BLaER1 (cell line): ENCODE measurements around the gene TMC2.

ENCODE experiments used
- H3K27ac ChIP-seq: shearing (Covaris generic); formaldehyde crosslinking; 2 replicates; pipeline ENCODE4 v1.8.1; 2022
- H3K27me3 ChIP-seq: shearing (Covaris generic); formaldehyde crosslinking; 2 replicates; pipeline ENCODE4 v1.8.1; 2022
- H3K36me3 ChIP-seq: shearing (Covaris generic); formaldehyde crosslinking; 2 replicates; pipeline ENCODE4 v1.8.1; 2022
- H3K4me1 ChIP-seq: shearing (Covaris generic); formaldehyde crosslinking; 2 replicates; pipeline ENCODE4 v1.8.1; 2022
- H3K4me2 ChIP-seq: shearing (Covaris generic); formaldehyde crosslinking; 2 replicates; pipeline ENCODE4 v1.8.1; 2022
- H3K4me3 ChIP-seq: shearing (Covaris generic); formaldehyde crosslinking; 2 replicates; pipeline ENCODE4 v1.8.1; 2022
- H3K9ac ChIP-seq: shearing (Covaris generic); formaldehyde crosslinking; 2 replicates; pipeline ENCODE4 v1.8.1; 2022
- H3K9me3 ChIP-seq: shearing (Covaris generic); formaldehyde crosslinking; 2 replicates; pipeline ENCODE4 v1.8.1; 2022
- H4K20me1 ChIP-seq: shearing (Covaris generic); formaldehyde crosslinking; 2 replicates; pipeline ENCODE4 v1.8.1; 2022
- Cebpa-rat ChIP-seq: shearing (Covaris generic); IDR thresholded peaks from 2 replicates; pipeline ENCODE4 v1.8.1; 2022

TMC2 gene

DNA sequence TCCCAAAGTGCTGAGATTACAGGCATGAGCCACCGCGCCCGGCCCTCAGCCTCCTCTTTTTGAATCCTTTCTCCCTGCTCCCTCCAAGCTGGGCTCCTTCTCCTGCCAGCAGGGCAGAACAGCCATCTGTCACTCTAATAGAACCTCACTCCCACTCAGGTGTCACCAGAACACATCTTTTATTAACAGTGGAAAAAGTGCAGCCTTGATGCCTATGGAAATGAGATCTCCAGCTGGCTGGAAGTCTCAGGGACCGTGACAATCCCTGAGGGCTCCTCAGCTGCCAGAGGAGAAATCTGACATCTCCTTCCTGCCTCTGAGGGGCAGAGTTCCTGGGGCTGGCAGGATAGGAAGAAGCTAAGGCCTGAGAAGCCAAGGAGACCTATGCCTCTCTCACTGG is 28.0 kb downstream of the TMC2 start:
- H3K27me3 ChIP-seq: no peaks in the 10 kb centered on the region
- no peaks in the 10 kb centered on the region for H3K4me1 ChIP-seq
- no peak for TF ChIP-seq Cebpa-rat
- H3K4me3 ChIP-seq: no peak overlapping the region
- no peaks in the 10 kb centered on the region for H4K20me1 ChIP-seq
- no peak overlapping the region for H3K4me2 ChIP-seq
- H3K36me3 ChIP-seq: no peaks in the 10 kb centered on the region
- no peak overlapping the region for H3K9ac ChIP-seq
- no peak overlapping the region for H3K27ac ChIP-seq
- H3K9me3 ChIP-seq: no peaks in the 10 kb centered on the region

DNA sequence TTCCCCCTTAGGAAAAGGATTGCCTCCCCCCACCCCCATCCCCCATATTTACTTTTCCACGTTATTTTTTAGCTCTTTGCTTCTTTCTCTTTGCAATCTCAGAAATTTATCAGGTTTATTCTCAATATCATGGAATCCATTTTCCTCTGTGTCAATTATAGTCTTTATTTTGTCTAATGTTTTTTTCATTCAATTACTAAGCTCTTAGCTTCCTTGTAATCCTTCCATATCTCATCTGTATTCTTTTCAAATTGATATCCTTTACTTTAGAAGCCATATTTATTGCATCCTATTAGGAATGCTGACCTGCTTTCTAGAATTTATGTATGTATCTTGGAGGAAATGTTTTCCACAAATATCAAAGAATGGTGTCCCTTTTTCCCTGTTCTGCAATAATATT is 39.3 kb downstream of the TMC2 start:
- Histone ChIP-seq H3K27me3 (no peaks in the 10 kb centered on the region), H3K27ac (no peak overlapping the region), H3K36me3 (no peaks in the 10 kb centered on the region), H3K9me3 (no peaks in the 10 kb centered on the region), H4K20me1 (no peaks in the 10 kb centered on the region), H3K9ac (no peak overlapping the region), H3K4me3 (no peak overlapping the region), H3K4me1 (no peaks in the 10 kb centered on the region), H3K4me2 (no peak overlapping the region)
- TF ChIP-seq Cebpa-rat: no peak

- H3K4me2 ChIP-seq: no peak overlapping the region
- no peak for TF ChIP-seq Cebpa-rat
- H3K27ac ChIP-seq: no peak overlapping the region
- H3K4me3 ChIP-seq: no peak overlapping the region
- H3K27me3 ChIP-seq: no peaks in the 10 kb centered on the region
- H3K36me3 ChIP-seq: no peaks in the 10 kb centered on the region
- no peaks in the 10 kb centered on the region for H3K9me3 ChIP-seq
- H4K20me1 ChIP-seq: no peaks in the 10 kb centered on the region
- H3K9ac ChIP-seq: no peak overlapping the region
- H3K4me1 ChIP-seq: no peaks in the 10 kb centered on the region
Observed at GRCh38 chr20:2576317-2576727, 39.9 kb downstream of the TMC2 start.

- no peaks in the 10 kb centered on the region for H3K9me3 ChIP-seq
- no peaks in the 10 kb centered on the region for H4K20me1 ChIP-seq
- no peak overlapping the region for H3K4me2 ChIP-seq
- H3K27me3 ChIP-seq: no peaks in the 10 kb centered on the region
- H3K36me3 ChIP-seq: no peaks in the 10 kb centered on the region
- H3K4me1 ChIP-seq: no peaks in the 10 kb centered on the region
- H3K9ac ChIP-seq: no peak overlapping the region
- TF ChIP-seq Cebpa-rat: no peak
- no peak overlapping the region for H3K27ac ChIP-seq
- no peak overlapping the region for H3K4me3 ChIP-seq
Observed at GRCh38 chr20:2578475-2579192, 42.3 kb downstream of the TMC2 start.

DNA sequence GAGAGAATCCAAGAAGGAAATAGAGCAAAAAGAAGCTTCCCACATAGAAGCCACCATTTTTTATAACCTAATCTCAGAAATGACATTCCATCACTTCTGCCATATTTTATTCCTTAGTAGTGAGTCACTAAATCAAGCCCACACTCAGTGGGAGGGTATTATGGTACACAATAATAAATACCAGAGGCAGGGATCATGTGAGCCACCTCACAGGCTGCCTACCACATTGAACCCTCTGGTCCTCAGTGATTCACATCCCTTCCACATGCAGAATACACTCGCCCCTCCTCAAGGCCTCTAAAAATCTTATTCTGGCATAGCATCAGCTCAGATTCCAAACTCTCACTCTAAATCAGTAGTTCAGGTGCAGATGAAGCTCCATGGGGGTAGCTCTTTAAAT is 49.4 kb downstream of the TMC2 start:
- Histone ChIP-seq H3K9me3 (no peaks in the 10 kb centered on the region), H3K36me3 (no peaks in the 10 kb centered on the region), H3K4me2 (no peak overlapping the region), H3K4me3 (no peak overlapping the region), H4K20me1 (no peaks in the 10 kb centered on the region), H3K4me1 (no peaks in the 10 kb centered on the region), H3K27me3 (no peaks in the 10 kb centered on the region), H3K9ac (no peak overlapping the region), H3K27ac (no peak overlapping the region)
- no peak for TF ChIP-seq Cebpa-rat

DNA sequence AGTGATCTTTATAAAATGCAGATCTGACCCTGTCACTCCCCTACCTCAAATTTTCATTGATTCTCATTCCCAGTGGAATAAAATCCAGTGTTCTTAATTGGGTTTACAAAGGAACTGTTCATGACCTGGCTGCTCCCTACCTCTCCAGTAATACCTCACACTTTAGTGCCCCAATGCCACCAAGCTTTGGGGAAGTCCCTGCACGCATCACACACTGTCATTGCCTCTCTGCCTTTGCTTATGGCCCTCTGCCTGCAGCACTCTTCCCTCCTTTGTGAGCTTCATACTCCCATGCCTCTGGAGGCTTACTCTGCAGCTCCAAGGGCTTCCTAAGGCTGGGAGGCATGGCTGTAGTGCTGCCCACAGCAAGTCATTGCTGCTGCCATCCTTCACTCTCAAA is 57.4 kb downstream of the TMC2 start:
- Histone ChIP-seq H3K9me3 (no peaks in the 10 kb centered on the region), H3K4me3 (no peak overlapping the region), H3K27me3 (no peaks in the 10 kb centered on the region), H3K36me3 (no peaks in the 10 kb centered on the region), H3K4me1 (no peaks in the 10 kb centered on the region), H3K4me2 (no peak overlapping the region), H4K20me1 (no peaks in the 10 kb centered on the region), H3K27ac (no peak overlapping the region), H3K9ac (no peak overlapping the region)
- no peak for TF ChIP-seq Cebpa-rat

DNA sequence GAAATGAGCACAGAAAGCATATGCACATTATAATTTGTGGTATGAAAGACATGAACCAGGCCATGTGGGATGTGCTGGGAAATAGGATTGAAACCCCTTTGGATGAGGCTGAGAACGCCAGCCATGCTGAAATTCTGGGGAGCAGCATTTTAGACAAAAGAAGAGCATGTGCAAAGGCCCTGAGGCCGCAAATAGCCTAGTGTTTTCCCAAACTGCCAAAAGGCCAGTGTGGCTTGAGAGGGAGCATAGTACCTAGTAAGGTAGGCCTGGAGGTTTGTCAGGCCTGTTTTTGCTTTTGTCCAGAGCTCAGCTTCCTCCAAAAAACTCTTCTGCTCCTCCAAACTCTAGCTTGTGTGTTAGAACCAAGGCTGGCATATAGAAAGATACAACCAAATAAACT is 58.7 kb downstream of the TMC2 start:
- no peak for TF ChIP-seq Cebpa-rat
- H3K4me1 ChIP-seq: no peaks in the 10 kb centered on the region
- no peaks in the 10 kb centered on the region for H4K20me1 ChIP-seq
- H3K9me3 ChIP-seq: no peaks in the 10 kb centered on the region
- H3K4me2 ChIP-seq: no peak overlapping the region
- H3K4me3 ChIP-seq: no peak overlapping the region
- H3K9ac ChIP-seq: no peak overlapping the region
- no peaks in the 10 kb centered on the region for H3K27me3 ChIP-seq
- H3K27ac ChIP-seq: no peak overlapping the region
- no peaks in the 10 kb centered on the region for H3K36me3 ChIP-seq

DNA sequence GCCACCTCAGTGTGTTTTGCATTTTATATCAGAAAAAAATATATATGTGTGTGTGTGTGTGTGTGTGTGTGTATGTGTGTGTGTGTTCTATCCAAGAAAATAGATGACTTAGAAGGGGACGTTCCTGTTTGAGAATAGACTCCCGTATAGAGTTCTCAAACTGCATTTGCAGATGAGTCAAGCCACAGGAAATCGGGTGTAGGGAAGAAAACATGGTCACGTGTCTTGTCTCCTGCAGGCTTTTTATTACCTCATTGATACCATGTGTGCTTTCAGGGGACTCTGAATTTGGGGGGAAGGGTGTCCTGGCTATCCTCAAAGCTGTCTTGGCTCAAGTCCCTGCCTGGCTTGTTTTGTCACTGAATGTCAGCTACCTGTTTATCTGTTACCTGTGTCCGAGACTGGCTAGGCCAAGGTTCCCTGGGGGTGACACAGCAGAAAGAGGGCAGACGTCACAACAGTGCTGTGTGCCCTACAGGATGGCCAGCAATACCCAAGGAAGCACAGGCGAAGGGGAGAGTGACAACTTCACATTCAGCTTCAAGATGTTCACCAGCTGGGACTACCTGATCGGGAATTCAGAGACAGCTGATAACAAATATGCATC is 60.4 kb downstream of the TMC2 start:
- Histone ChIP-seq H3K27me3 (no peaks in the 10 kb centered on the region), H3K4me3 (no peak overlapping the region), H3K36me3 (no peaks in the 10 kb centered on the region), H3K4me2 (no peak overlapping the region), H4K20me1 (no peaks in the 10 kb centered on the region), H3K9me3 (no peaks in the 10 kb centered on the region), H3K27ac (no peak overlapping the region), H3K9ac (no peak overlapping the region), H3K4me1 (no peaks in the 10 kb centered on the region)
- no peak for TF ChIP-seq Cebpa-rat

- TF ChIP-seq Cebpa-rat: no peak
- Histone ChIP-seq H3K9ac (no peak overlapping the region), H3K27ac (no peak overlapping the region), H3K4me2 (no peak overlapping the region), H3K27me3 (no peaks in the 10 kb centered on the region), H3K9me3 (no peaks in the 10 kb centered on the region), H3K4me3 (no peak overlapping the region), H3K36me3 (no peaks in the 10 kb centered on the region), H4K20me1 (no peaks in the 10 kb centered on the region), H3K4me1 (no peaks in the 10 kb centered on the region)
Observed at GRCh38 chr20:2599288-2600006, 63.1 kb downstream of the TMC2 start.

GRCh38 chr20:2602046-2602735 is 65.8 kb downstream of the TMC2 start:
- H3K4me3 ChIP-seq: no peak overlapping the region
- H3K4me2 ChIP-seq: no peak overlapping the region
- H3K9ac ChIP-seq: no peak overlapping the region
- no peak for TF ChIP-seq Cebpa-rat
- H3K27me3 ChIP-seq: no peaks in the 10 kb centered on the region
- H3K27ac ChIP-seq: no peak overlapping the region
- no peaks in the 10 kb centered on the region for H4K20me1 ChIP-seq
- no peaks in the 10 kb centered on the region for H3K36me3 ChIP-seq
- H3K4me1 ChIP-seq: no peaks in the 10 kb centered on the region
- H3K9me3 ChIP-seq: peaks cover 15% of the 10 kb centered on the region
